DND-41 (cell line): ENCODE measurements around the gene CLCN7.

Source experiments
- ATAC-seq: fragments of 200-7000 bp; cut with Tn5 transposase; 3 replicates; pipeline ENCODE4 v1.9.1; 2021; ENCODE audit warnings: low read depth; ENCODE audit not compliant: insufficient read depth
- DNase-seq: peaks from one replicate; pipeline ENCODE4 v3.0.0-alpha.2; 2020
- H2AFZ ChIP-seq: 2 replicates; pipeline ENCODE4 v1.6.0; 2012; ENCODE audit warnings: low read depth, low read length
- H3K27ac ChIP-seq: 2 replicates; pipeline ENCODE4 v1.5.1; 2012; ENCODE audit warnings: low read length, inconsistent platforms
- H3K27me3 ChIP-seq: fragments of 200-600 bp; sonication (generic); 2 replicates; pipeline ENCODE4 v1.6.0; 2012; ENCODE audit warnings: low read length, mild to moderate bottlenecking, inconsistent platforms; ENCODE audit not compliant: insufficient read depth, poor library complexity
- H3K36me3 ChIP-seq: 2 replicates; pipeline ENCODE4 v1.5.1; 2012; ENCODE audit warnings: low read length, inconsistent platforms; ENCODE audit not compliant: insufficient read depth
- H3K4me1 ChIP-seq: 2 replicates; pipeline ENCODE4 v1.5.1; 2012; ENCODE audit warnings: mild to moderate bottlenecking, low read length; ENCODE audit not compliant: insufficient read depth
- H3K4me2 ChIP-seq: 2 replicates; pipeline ENCODE4 v1.6.0; 2012; ENCODE audit warnings: mild to moderate bottlenecking, moderate library complexity, low read length, inconsistent platforms; ENCODE audit not compliant: insufficient read depth
- H3K4me3 ChIP-seq, 2 experiments: fragments of 200-600 bp in 1 of 2; shearing (Covaris generic) in 1 of 2; 2 replicates each; pipeline ENCODE4 v1.5.1; 2012 to 2016; ENCODE audit warnings: inconsistent platforms in 2 of 2, low read length in 2 of 2, mild to moderate bottlenecking in 2 of 2, low read depth in 1 of 2, moderate library complexity in 1 of 2
- H3K79me2 ChIP-seq: 2 replicates; pipeline ENCODE4 v1.6.0; 2012; ENCODE audit warnings: low read length, inconsistent platforms; ENCODE audit not compliant: insufficient read depth
- H3K9ac ChIP-seq: 2 replicates; pipeline ENCODE4 v1.6.0; 2012; ENCODE audit warnings: low read depth, mild to moderate bottlenecking, inconsistent platforms, low read length, moderate library complexity
- H3K9me3 ChIP-seq: 2 replicates; pipeline ENCODE4 v1.5.1; 2012; ENCODE audit warnings: low read length, moderate library complexity, mild to moderate bottlenecking, inconsistent platforms; ENCODE audit not compliant: insufficient read depth, severe bottlenecking
- H4K20me1 ChIP-seq: 2 replicates; pipeline ENCODE4 v1.6.0; 2012; ENCODE audit warnings: low read length; ENCODE audit not compliant: insufficient read depth
- CTCF ChIP-seq: IDR thresholded peaks from 2 replicates; pipeline ENCODE4 v1.5.1; 2012; ENCODE audit warnings: borderline replicate concordance, low read length, moderate library complexity, mild to moderate bottlenecking; ENCODE audit not compliant: poor library complexity, severe bottlenecking; ENCODE audit errors: extremely low read depth
- EZH2 ChIP-seq: IDR thresholded peaks from 3 replicates; pipeline ENCODE4 v1.6.1; 2012; ENCODE audit warnings: borderline replicate concordance, low read depth, mild to moderate bottlenecking, moderate library complexity, low read length, inconsistent platforms; ENCODE audit not compliant: severe bottlenecking

Gene CLCN7

DNA sequence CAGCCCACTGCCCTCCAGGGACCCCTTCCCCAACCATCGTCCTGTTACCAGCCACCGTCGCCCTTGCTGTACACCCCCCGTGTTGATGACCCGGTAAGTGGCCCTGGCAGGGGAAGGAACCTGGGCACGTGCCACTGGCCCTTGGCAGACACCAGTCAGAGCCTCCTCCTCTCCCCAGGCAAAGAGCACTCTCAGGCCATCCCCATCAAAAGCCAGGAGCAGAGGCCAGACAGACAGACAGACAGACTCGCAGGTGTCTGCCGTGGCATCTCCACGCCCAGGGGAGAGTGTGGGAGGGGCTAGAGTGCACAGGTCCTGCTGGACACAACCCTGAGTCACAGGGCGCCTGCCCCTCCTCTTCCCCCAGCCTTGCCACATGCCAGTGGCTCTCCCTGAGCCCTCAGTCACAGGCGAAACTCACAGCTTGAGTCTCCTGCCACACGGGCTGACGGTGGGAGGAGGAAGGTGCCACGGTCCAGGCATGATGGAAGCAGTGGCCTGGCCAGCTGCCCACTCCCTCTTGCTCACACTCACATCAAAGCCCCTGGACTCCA lies 7.8 kb downstream of the CLCN7 start:
- H3K9ac ChIP-seq = no peak overlapping the region
- no peaks in the 10 kb centered on the region for H3K27me3 ChIP-seq
- no peak for ATAC-seq
- H3K79me2 ChIP-seq = peaks cover 78% of the 10 kb centered on the region
- 0 out of 2 replicates have a peak, but pooled peaks cover 11% of the 10 kb centered on the region for H3K4me1 ChIP-seq
- no peaks in the 10 kb centered on the region for H3K9me3 ChIP-seq
- no peak overlapping the region for H2AFZ ChIP-seq
- DNase-seq = no peak
- no peak overlapping the region for H3K27ac ChIP-seq
- H3K4me2 ChIP-seq = no peak overlapping the region
- H3K36me3 ChIP-seq = peaks cover 26% of the 10 kb centered on the region
- no peak for TF ChIP-seq CTCF
- TF ChIP-seq EZH2 = no peak
- H3K4me3 ChIP-seq = no peak overlapping the region
- H4K20me1 ChIP-seq = peaks cover 62% of the 10 kb centered on the region

DNA sequence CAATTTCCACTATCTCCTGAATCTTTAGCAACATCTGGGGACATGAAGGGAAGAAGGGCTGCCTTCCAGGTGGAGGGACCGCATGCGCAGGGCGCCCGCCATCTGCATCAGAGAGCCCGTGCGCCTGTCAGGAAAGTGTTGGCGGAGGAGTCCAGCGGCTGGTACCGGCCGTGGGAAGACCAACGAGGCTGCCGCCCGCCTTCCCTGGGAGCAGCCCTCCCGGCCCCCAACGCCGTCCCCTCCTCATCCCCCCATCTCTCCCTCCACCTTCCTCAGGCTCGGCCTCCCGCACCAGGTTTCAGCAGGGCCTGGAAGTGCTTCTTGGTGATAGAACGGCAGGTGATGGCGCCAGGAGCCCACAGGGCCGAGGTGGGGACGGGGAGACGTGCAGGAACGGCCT lies 8.8 kb downstream of the CLCN7 start:
- peaks cover 26% of the 10 kb centered on the region for H3K36me3 ChIP-seq
- no peak overlapping the region for H3K4me2 ChIP-seq
- peaks cover 53% of the 10 kb centered on the region for H4K20me1 ChIP-seq
- no peak overlapping the region for H3K4me3 ChIP-seq
- H3K9ac ChIP-seq = no peak overlapping the region
- H3K27ac ChIP-seq = no peak overlapping the region
- no peak for TF ChIP-seq EZH2
- no peak for TF ChIP-seq CTCF
- no peak for DNase-seq
- 0 out of 2 replicates have a peak, but pooled peaks cover 3% of the 10 kb centered on the region for H3K4me1 ChIP-seq
- no peak overlapping the region for H2AFZ ChIP-seq
- peaks cover 68% of the 10 kb centered on the region for H3K79me2 ChIP-seq
- ATAC-seq = no peak
- H3K9me3 ChIP-seq = no peaks in the 10 kb centered on the region
- no peaks in the 10 kb centered on the region for H3K27me3 ChIP-seq

DNA sequence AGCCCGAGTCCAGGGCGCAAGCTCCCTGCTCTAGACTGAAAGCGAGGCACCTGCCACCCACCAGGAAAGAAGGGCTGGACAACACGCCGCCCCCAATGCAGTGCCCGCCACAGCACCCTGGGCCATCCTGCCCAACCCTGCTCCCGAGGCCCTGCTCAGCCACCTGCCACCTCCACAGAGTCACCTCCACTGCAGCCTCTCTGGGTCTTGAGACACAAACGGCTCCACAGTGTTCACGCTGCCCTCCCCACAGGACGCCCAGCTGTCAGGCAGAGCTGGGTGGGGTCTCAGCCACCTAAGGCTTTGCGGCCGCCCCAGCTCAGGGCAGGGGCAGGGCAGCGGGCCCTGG lies 9.3 kb downstream of the CLCN7 start:
- Histone ChIP-seq H3K4me1 (no peaks in the 10 kb centered on the region), H3K9me3 (no peaks in the 10 kb centered on the region), H3K27ac (no peak overlapping the region), H3K4me3 (no peak overlapping the region), H3K9ac (no peak overlapping the region), H2AFZ (no peak overlapping the region), H4K20me1 (peaks cover 49% of the 10 kb centered on the region), H3K4me2 (no peak overlapping the region), H3K27me3 (no peaks in the 10 kb centered on the region), H3K79me2 (peaks cover 63% of the 10 kb centered on the region), H3K36me3 (peaks cover 31% of the 10 kb centered on the region)
- ATAC-seq = no peak
- TF ChIP-seq EZH2 (no peak), CTCF (no peak)
- no peak for DNase-seq
